Measurements from ENCODE around the gene NOS3.

DNA sequence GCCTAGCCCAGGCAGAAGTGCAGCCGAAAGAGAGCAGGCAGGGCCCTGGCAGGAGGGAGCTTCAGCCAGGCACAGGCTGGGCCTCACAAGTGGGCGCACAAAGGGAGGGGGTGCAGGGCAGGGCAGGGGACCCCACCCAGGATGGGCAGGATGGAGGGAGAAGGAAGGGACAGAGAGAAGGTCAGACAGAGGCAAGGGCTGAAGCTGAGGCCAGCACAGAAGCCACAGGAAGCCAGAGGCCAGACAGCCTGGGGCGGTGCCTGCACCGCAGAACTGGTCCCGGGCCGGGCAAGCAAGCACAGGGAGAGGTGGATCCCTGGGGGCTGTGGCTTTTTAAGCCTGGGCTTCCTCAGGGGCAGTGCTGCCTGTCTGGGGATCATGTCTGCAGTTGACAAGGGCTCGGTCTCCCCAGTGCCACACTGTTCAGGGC, 16.7 kb downstream of the NOS3 start:
- TF ChIP-seq, protein P1, sequence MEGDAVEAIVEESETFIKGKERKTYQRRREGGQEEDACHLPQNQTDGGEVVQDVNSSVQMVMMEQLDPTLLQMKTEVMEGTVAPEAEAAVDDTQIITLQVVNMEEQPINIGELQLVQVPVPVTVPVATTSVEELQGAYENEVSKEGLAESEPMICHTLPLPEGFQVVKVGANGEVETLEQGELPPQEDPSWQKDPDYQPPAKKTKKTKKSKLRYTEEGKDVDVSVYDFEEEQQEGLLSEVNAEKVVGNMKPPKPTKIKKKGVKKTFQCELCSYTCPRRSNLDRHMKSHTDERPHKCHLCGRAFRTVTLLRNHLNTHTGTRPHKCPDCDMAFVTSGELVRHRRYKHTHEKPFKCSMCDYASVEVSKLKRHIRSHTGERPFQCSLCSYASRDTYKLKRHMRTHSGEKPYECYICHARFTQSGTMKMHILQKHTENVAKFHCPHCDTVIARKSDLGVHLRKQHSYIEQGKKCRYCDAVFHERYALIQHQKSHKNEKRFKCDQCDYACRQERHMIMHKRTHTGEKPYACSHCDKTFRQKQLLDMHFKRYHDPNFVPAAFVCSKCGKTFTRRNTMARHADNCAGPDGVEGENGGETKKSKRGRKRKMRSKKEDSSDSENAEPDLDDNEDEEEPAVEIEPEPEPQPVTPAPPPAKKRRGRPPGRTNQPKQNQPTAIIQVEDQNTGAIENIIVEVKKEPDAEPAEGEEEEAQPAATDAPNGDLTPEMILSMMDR (IDR thresholded peaks at IDR 0.05) = no peak
- TF ChIP-seq POLR2A (IDR thresholded peaks at IDR 0.05) = no peak

All from uterus (tissue), 2 donors.